HepG2 (cell line): ENCODE data around the gene C2orf42. TPM values are rescaled to one million over a fixed set of nuclear protein-coding genes. Genes with fewer than 3 reads are reported as not detected.

ENCODE experiments used
- ARID2 ChIP-seq: sonication (generic); formaldehyde crosslinking; IDR thresholded peaks from 2 replicates; pipeline ENCODE4 v1.8.1; 2022; ENCODE audit warnings: mild to moderate bottlenecking, missing genetic modification reagents, borderline replicate concordance
- DMAP1 ChIP-seq: IDR thresholded peaks from 2 replicates; pipeline ENCODE4 v1.6.1; 2016
- ELF1 ChIP-seq: sonication (generic); formaldehyde crosslinking; IDR thresholded peaks from 2 replicates; pipeline ENCODE4 v1.4.0; 2020; ENCODE audit warnings: missing genetic modification reagents
- ELF4 ChIP-seq: sonication (generic); formaldehyde crosslinking; IDR thresholded peaks from 2 replicates; pipeline ENCODE4 v1.5.0; 2020; ENCODE audit warnings: missing genetic modification reagents, mild to moderate bottlenecking, moderate library complexity, borderline replicate concordance
- GABPA ChIP-seq, 2 experiments: IDR thresholded peaks; 2 replicates each; pipeline ENCODE4 v1.6.1; 2011 to 2016; ENCODE audit warnings: low read depth in 2 of 2, low read length in 1 of 2, missing biosample characterization in 1 of 2, missing genetic modification characterization in 1 of 2
- GABPB1 ChIP-seq: IDR thresholded peaks from 2 replicates; pipeline ENCODE4 v1.6.1; 2016; ENCODE audit warnings: mild to moderate bottlenecking, missing genetic modification reagents, moderate library complexity, missing compliant biosample characterization
- GTF3A ChIP-seq: sonication (generic); formaldehyde crosslinking; conservative IDR thresholded peaks from 2 replicates; pipeline ENCODE4 v1.4.0; 2020; ENCODE audit warnings: mild to moderate bottlenecking, missing genetic modification reagents
- HCFC1 ChIP-seq: fragments of 150-350 bp; IDR thresholded peaks from 2 replicates; pipeline ENCODE4 v1.6.1; 2014; ENCODE audit warnings: low read depth, low read length
- JUNB ChIP-seq: sonication (generic); formaldehyde crosslinking; IDR thresholded peaks from 2 replicates; pipeline ENCODE4 v1.8.0; 2022; ENCODE audit warnings: missing genetic modification reagents, mild to moderate bottlenecking, borderline replicate concordance
- MAFF ChIP-seq: IDR thresholded peaks from 2 replicates; pipeline ENCODE4 v1.6.1; 2011; ENCODE audit warnings: low read depth, low read length, improper control_type of control experiment
- MED8 ChIP-seq: sonication (generic); formaldehyde crosslinking; IDR thresholded peaks from 2 replicates; pipeline ENCODE4 v1.8.1; 2023; ENCODE audit warnings: mild to moderate bottlenecking, missing genetic modification reagents; ENCODE audit not compliant: insufficient replicate concordance
- MEIS1 ChIP-seq: sonication (generic); formaldehyde crosslinking; IDR thresholded peaks from 2 replicates; pipeline ENCODE4 v1.9.0; 2021; ENCODE audit warnings: mild to moderate bottlenecking, missing genetic modification reagents, moderate library complexity, borderline replicate concordance
- PHF8 ChIP-seq: sonication (generic); formaldehyde crosslinking; IDR thresholded peaks from 2 replicates; pipeline ENCODE4 v1.5.0; 2020; ENCODE audit warnings: missing genetic modification reagents
- RFXAP ChIP-seq: sonication (generic); formaldehyde crosslinking; IDR thresholded peaks from 2 replicates; pipeline ENCODE4 v1.4.0; 2020; ENCODE audit warnings: missing genetic modification reagents, borderline replicate concordance
- SMAD3 ChIP-seq: sonication (generic); formaldehyde crosslinking; IDR thresholded peaks from 2 replicates; pipeline ENCODE4 v1.4.0; 2020; ENCODE audit warnings: missing genetic modification reagents
- ZMYM3 ChIP-seq: sonication (generic); formaldehyde crosslinking; IDR thresholded peaks from 2 replicates; pipeline ENCODE4 v1.5.1; 2020; ENCODE audit warnings: mild to moderate bottlenecking, missing genetic modification reagents
- ZNF101 ChIP-seq: sonication (generic); formaldehyde crosslinking; IDR thresholded peaks from 2 replicates; pipeline ENCODE4 v1.4.0; 2020; ENCODE audit warnings: mild to moderate bottlenecking, low read depth, missing genetic modification reagents, borderline replicate concordance
- ZNF224 ChIP-seq: sonication (generic); formaldehyde crosslinking; IDR thresholded peaks from 2 replicates; pipeline ENCODE4 v1.5.0; 2020; ENCODE audit warnings: mild to moderate bottlenecking, missing genetic modification reagents
- ZNF614 ChIP-seq: IDR thresholded peaks from 2 replicates; pipeline ENCODE4 v1.6.1; 2018; ENCODE audit warnings: missing biosample characterization, missing genetic modification reagents, inconsistent platforms, borderline replicate concordance
- ZNF670 ChIP-seq: sonication (generic); formaldehyde crosslinking; IDR thresholded peaks from 2 replicates; pipeline ENCODE4 v1.8.0; 2022; ENCODE audit warnings: mild to moderate bottlenecking, missing genetic modification reagents, borderline replicate concordance
- ZNF816 ChIP-seq: sonication (generic); formaldehyde crosslinking; IDR thresholded peaks from 2 replicates; pipeline ENCODE4 v1.8.0; 2022; ENCODE audit warnings: missing genetic modification reagents, mild to moderate bottlenecking, borderline replicate concordance
- polyA plus RNA-seq, 8 experiments: library from polyadenylated mRNA; depleted of rRNA in 3 of 8; stranded (reverse) in 7 of 8; unstranded in 1 of 8; fragments of >200 nt; fragmentation: Illumina TruSeq in 4 of 8; extraction: Trizol in 4 of 8; gene quantifications; 2 replicates each; pipeline versions ENCODE4 v1.2.1 to v1.2.3, GENCODE V29; 2011 to 2016; ENCODE audit warnings: low read depth in 4 of 8, missing spikeins in 1 of 8, mixed read lengths in 1 of 8; ENCODE audit not compliant: insufficient read depth in 1 of 8
- total RNA-seq, 5 experiments: library from RNA; depleted of rRNA; stranded (reverse); fragments of >200 nt; fragmentation: Illumina TruSeq; extraction: Trizol; gene quantifications; 2 replicates each; pipeline ENCODE4 v1.2.3, GENCODE V29; 2016; ENCODE audit warnings: low read depth in 1 of 5
- TF ChIP-seq, protein P1 (sequence below): sonication (generic); formaldehyde crosslinking; IDR thresholded peaks from 2 replicates; pipeline ENCODE4 v1.4.0; 2020; ENCODE audit warnings: missing genetic modification reagents
- TF ChIP-seq, protein P2 (sequence below): sonication (generic); formaldehyde crosslinking; IDR thresholded peaks from 2 replicates; pipeline ENCODE4 v1.4.0; 2020; ENCODE audit warnings: missing genetic modification reagents
- TF ChIP-seq, protein P3 (sequence below): IDR thresholded peaks from 2 replicates; pipeline ENCODE4 v1.6.1; 2016; ENCODE audit warnings: missing biosample characterization, missing genetic modification reagents, low read depth

The C2orf42 gene
- total and polyA plus RNA-seq, 2 of the 13 experiments (the other 11 are each of a cell fraction or from before 2014, with no cell fraction given) = 9.3 to 9.9 TPM

DNA sequence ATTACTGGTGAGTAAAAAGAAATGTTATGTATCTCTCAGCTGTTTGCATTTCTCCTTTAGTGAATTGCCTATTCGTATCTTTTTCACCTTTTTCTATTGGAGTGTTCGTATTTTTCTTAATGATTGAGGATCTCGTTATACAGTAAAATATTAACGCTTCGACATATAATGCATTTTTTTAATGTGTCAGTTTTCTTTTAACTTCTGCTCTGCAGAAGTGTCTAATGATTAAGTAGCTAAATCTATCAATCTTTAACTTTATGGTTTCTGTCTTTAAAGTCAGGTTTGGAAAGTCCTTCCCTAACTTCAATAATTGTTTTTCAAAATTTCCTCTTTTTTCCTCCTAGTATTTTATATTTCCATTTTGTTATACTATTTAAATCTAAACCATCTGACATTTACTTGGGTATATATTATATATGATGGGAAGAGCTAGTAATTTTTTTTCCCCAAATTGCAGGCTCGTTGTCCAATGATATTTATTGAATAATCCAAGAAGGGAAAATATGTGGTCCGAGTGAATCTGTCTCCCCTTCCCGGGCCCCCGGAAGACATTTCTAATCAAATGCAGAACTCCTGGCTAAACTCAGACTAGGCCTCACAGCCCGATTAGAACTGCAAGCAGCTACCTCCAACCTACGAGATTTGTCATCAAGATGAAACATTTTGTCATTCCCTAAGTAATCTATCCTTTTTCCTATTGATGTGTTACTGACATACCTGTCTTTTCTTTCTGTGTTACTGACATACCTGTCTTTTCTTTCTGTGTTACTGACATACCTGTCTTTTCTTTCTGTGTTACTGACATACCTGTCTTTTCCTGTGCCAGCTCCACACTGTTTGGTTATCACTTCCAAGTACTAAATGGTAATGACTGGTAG is 86.3 kb downstream of the C2orf42 start (continued):
- TF ChIP-seq ZNF101 (CRISPR knock-in tag) (no peak), GABPB1 (CRISPR knock-in tag) (peak; percentile 23; the same call in 1 of the 2 replicates), HCFC1 (peak; percentile 11; the same call in 1 of the 2 replicates), GTF3A (CRISPR knock-in tag) (no peak), SMAD3 (CRISPR knock-in tag) (peak; percentile 67; the same call in 1 of the 2 replicates), ZNF816 (peak; percentile 65; the same call in 1 of the 2 replicates), MEIS1 (CRISPR knock-in tag) (no peak), ELF4 (CRISPR knock-in tag) (0 out of 2 replicates have a peak, but pooled peaks have one; percentile 40), ARID2 (0 out of 2 replicates have a peak, but pooled peaks have one; percentile 28), MAFF (0 out of 2 replicates have a peak, but pooled peaks have one; percentile 16), ZNF224 (CRISPR knock-in tag) (no peak), GABPA (IDR thresholded peaks at IDR 0.05; ENCODE audit: low read depth, low read length) (no peak), GABPA (CRISPR knock-in tag; IDR thresholded peaks at IDR 0.05; ENCODE audit: low read depth) (peak; percentile 66; the same call in 1 of the 2 replicates), ZMYM3 (peak; percentile 26; the same call in 1 of the 2 replicates), DMAP1 (CRISPR knock-in tag) (peak; percentile 66; the same call in 1 of the 2 replicates), ZNF614 (peak; percentile 46; the same call in 1 of the 2 replicates), ZNF670 (CRISPR knock-in tag) (peak; percentile 67; the same call in 1 of the 2 replicates), PHF8 (CRISPR knock-in tag) (peak; percentile 73), ELF1 (0 out of 2 replicates have a peak, but pooled peaks have one; percentile 30), JUNB (CRISPR knock-in tag) (no peak), RFXAP (CRISPR knock-in tag) (0 out of 2 replicates have a peak, but pooled peaks have one; percentile 40), MED8 (CRISPR knock-in tag) (no peak)
- TF ChIP-seq, protein P1, sequence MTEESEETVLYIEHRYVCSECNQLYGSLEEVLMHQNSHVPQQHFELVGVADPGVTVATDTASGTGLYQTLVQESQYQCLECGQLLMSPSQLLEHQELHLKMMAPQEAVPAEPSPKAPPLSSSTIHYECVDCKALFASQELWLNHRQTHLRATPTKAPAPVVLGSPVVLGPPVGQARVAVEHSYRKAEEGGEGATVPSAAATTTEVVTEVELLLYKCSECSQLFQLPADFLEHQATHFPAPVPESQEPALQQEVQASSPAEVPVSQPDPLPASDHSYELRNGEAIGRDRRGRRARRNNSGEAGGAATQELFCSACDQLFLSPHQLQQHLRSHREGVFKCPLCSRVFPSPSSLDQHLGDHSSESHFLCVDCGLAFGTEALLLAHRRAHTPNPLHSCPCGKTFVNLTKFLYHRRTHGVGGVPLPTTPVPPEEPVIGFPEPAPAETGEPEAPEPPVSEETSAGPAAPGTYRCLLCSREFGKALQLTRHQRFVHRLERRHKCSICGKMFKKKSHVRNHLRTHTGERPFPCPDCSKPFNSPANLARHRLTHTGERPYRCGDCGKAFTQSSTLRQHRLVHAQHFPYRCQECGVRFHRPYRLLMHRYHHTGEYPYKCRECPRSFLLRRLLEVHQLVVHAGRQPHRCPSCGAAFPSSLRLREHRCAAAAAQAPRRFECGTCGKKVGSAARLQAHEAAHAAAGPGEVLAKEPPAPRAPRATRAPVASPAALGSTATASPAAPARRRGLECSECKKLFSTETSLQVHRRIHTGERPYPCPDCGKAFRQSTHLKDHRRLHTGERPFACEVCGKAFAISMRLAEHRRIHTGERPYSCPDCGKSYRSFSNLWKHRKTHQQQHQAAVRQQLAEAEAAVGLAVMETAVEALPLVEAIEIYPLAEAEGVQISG = peak; percentile 27; the same call in 1 of the 2 replicates
- TF ChIP-seq, protein P2, sequence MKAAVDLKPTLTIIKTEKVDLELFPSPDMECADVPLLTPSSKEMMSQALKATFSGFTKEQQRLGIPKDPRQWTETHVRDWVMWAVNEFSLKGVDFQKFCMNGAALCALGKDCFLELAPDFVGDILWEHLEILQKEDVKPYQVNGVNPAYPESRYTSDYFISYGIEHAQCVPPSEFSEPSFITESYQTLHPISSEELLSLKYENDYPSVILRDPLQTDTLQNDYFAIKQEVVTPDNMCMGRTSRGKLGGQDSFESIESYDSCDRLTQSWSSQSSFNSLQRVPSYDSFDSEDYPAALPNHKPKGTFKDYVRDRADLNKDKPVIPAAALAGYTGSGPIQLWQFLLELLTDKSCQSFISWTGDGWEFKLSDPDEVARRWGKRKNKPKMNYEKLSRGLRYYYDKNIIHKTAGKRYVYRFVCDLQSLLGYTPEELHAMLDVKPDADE (CRISPR knock-in tag) = no peak
- TF ChIP-seq, protein P3, sequence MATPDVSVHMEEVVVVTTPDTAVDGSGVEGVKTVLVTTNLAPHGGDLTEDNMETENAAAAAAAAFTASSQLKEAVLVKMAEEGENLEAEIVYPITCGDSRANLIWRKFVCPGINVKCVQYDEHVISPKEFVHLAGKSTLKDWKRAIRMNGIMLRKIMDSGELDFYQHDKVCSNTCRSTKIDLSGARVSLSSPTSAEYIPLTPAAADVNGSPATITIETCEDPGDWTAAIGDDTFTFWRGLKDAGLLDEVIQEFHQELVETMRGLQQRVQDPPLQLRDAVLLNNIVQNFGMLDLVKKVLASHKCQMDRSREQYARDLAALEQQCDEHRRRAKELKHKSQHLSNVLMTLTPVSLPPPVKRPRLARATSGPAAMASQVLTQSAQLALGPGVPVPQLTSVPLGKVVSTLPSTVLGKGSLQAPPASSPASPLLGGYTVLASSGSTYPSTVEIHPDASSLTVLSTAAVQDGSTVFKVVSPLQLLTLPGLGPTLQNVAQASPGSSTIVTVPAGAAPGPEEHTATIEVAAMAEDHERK (CRISPR knock-in tag) = no peak
